Mesodermal cell (in vitro differentiated cells): Measurements from ENCODE around the gene SRGAP2B.
"Not testable (repeated sequence)": the region's sequence is repeated elsewhere in the genome, so short reads cannot be mapped to it uniquely, and the experiment has no call there.

ENCODE experiments used
- H3K27ac ChIP-seq: 2 replicates; pipeline ENCODE4 v1.7.0; 2013; ENCODE audit warnings: mild to moderate bottlenecking, low read depth, low read length, moderate library complexity; ENCODE audit not compliant: severe bottlenecking
- H3K36me3 ChIP-seq: 2 replicates; pipeline ENCODE4 v1.7.1; 2013; ENCODE audit warnings: mild to moderate bottlenecking, low read length, moderate library complexity; ENCODE audit not compliant: control insufficient read depth, insufficient read depth
- H3K4me1 ChIP-seq: one replicate; pipeline ENCODE4 v1.7.1; 2013; ENCODE audit warnings: mild to moderate bottlenecking, low read length; ENCODE audit not compliant: insufficient read depth, control insufficient read depth, poor library complexity, severe bottlenecking
- H3K4me3 ChIP-seq: 2 replicates; pipeline ENCODE4 v1.7.0; 2013; ENCODE audit warnings: low read length, control low read depth, mild to moderate bottlenecking; ENCODE audit not compliant: insufficient read depth, poor library complexity, severe bottlenecking; ENCODE audit errors: extremely low read depth
- H3K9me3 ChIP-seq: 2 replicates; pipeline ENCODE4 v1.7.1; 2013; ENCODE audit warnings: mild to moderate bottlenecking, low read length, moderate library complexity; ENCODE audit not compliant: control insufficient read depth
- WGBS, 2 experiments: methylation state at CpG; one replicate each; pipeline ENCODE4 v1.1.5; 2013; ENCODE audit warnings: missing lambda C conversion rate in 2 of 2; ENCODE audit not compliant: insufficient coverage in 2 of 2; 5-methylcytosine and 5-hydroxymethylcytosine counted together

SRGAP2B gene

DNA sequence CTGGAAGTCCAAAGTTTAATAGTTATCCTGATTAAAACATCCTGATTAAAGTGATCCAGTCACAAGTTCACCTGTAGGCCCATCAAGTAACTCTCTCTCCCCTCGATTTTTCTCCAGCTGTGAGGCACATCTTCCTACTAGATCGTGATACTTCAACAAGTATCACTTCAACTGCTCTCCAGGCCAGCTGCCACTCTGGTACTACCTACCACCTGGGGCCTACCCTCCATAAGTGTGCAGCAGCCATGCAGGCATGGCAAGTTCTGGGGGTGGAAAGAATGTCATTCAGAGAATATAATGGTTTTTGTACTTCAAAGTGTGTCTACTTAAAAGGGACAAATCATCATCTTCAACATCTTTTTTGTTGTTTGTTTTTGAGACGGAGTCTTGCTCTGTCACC, 14.9 kb downstream of the SRGAP2B start:
- not testable (repeated sequence) for H3K4me1 ChIP-seq, H3K27ac ChIP-seq, H3K36me3 ChIP-seq, H3K9me3 ChIP-seq, H3K4me3 ChIP-seq
- 92% methylated on average over 2 of the region's 3 CpGs; no CpG with 5 or more reads in 1 of the 2 experiments for WGBS, 2 experiments

DNA sequence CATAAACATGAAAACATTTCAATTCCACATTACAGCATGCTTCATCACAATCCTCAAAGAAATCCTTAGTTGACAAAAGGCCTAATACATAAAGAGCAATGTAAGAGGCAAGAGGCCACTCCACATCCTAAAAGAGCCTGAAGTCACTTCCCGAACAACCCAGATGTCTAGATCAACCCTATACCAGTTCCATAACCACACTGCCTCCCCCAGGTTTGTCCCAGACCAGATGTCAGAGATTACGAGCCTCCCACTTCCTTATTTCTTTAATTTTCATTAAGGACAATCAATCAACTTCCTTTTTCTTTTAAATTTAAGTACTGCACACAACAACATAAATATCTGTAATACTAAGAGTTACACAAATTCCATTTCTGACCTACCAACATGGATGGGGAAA, 15.4 kb downstream of the SRGAP2B start:
- H3K27ac ChIP-seq, H3K4me3 ChIP-seq, H3K4me1 ChIP-seq, H3K36me3 ChIP-seq, H3K9me3 ChIP-seq: not testable (repeated sequence)
- WGBS, 2 experiments = 100% methylated on average over 1 of the region's 2 CpGs; no CpG with 5 or more reads in 1 of the 2 experiments

- H3K4me1 ChIP-seq, H3K9me3 ChIP-seq, H3K27ac ChIP-seq, H3K4me3 ChIP-seq, H3K36me3 ChIP-seq: not testable (repeated sequence)
- WGBS, 2 experiments = no CpG with 5 or more reads among the region's 5 CpGs
Observed at GRCh38 chr1:145078787-145079370, 16.2 kb downstream of the SRGAP2B start.

DNA sequence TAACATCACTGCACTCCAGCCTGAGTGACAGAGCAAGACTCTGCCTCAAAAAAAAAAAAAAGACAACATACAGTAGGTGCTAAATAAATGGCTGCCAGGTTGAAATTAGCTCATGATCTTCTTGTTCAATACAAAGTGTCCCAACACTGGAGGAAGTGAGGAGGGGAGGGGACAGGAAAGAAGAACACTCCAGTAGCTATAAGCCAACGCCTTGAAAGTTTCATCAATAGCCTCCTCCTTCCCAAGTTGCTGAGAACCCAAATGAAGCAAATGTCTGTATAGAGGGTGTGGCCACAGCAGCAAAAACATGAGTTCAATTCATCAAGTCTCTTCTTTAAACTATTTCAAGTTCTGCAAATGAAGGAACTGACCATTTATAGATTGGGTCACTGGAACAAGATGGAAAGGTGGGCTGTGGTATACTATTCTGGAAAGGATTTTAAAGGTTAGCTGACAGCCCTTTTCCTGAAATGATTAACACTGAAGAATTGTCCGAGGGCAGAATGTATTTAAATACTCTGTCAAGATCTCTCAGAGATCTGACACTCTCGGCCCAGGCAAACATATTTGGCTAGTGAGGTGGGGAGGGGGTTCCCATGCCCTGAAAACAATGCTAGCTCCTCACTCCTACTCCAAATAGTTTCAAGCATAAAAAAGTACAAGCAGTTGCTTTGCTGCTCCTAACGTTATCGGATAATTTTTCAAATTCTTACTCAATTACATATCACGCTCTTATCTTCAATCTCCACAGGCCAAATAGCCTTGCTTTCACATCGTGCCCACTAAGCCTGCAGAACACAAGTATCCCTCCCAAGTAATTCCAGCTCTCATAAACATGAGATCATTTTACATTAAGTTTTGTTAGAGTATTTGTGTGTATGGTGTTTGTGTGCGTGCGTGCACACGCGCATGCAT, 17.0 kb downstream of the SRGAP2B start:
- not testable (repeated sequence) for H3K27ac ChIP-seq, H3K36me3 ChIP-seq, H3K4me1 ChIP-seq, H3K9me3 ChIP-seq, H3K4me3 ChIP-seq
- no CpG with 5 or more reads among the region's 11 CpGs for WGBS, 2 experiments

GRCh38 chr1:145076877-145077276, 18.3 kb downstream of the SRGAP2B start:
- H3K27ac ChIP-seq, H3K36me3 ChIP-seq, H3K4me3 ChIP-seq, H3K9me3 ChIP-seq, H3K4me1 ChIP-seq: not testable (repeated sequence)
- WGBS, 2 experiments = no CpG with 5 or more reads among the region's 3 CpGs

DNA sequence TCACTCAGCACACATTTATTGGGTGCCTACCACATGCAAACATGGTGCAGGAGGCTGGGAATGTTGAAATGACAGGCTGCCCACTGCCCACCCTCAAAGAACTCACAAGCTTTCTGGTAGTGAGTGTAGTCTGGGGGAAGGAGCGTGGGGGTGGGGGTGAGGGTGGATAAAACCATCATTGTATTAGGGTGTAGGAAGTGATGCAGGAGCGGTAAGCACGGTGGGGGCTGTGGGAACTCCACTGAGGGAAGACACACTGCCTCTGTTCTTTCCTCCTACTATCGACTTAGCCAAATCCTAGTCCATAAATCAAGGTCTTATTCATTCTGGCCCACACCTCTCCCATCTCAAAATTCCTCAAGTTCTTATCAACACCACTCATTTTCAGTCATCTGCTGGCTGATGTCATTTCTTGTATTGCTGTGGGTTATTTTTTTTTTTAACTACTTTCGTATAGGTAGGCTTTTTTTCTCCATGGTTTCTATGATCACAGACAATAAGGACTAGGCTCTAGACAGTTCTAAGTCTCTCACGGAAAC, 21.0 kb downstream of the SRGAP2B start:
- not testable (repeated sequence) for H3K4me1 ChIP-seq, H3K9me3 ChIP-seq, H3K4me3 ChIP-seq, H3K27ac ChIP-seq, H3K36me3 ChIP-seq
- no CpG with 5 or more reads among the region's 6 CpGs for WGBS, 2 experiments

DNA sequence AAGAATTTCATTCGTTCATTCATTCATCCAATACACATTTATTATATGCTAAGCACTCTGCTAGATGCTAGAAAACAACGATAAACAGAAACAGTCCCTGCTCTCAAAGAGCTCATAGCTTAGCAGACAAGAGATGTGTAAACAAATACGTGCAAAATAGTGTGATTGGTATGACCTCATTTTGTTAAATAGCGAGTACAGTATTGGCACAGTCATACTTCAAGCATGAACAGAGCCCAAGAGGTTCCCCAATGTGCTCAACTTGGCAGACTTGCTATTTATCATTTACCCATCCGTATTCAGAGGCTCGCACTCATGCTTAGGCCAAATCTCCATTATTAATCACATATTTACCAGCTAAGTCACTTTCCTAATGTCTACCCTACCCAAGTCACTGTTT, 23.6 kb downstream of the SRGAP2B start:
- H3K9me3 ChIP-seq, H3K36me3 ChIP-seq, H3K27ac ChIP-seq, H3K4me1 ChIP-seq, H3K4me3 ChIP-seq: not testable (repeated sequence)
- no CpG with 5 or more reads among the region's 6 CpGs for WGBS, 2 experiments

- H3K36me3 ChIP-seq, H3K27ac ChIP-seq, H3K9me3 ChIP-seq, H3K4me3 ChIP-seq, H3K4me1 ChIP-seq: not testable (repeated sequence)
- no CpG with 5 or more reads among the region's 10 CpGs for WGBS, 2 experiments
Observed at GRCh38 chr1:145066486-145066885, 28.6 kb downstream of the SRGAP2B start.

GRCh38 chr1:145065194-145065826, 29.8 kb downstream of the SRGAP2B start:
- not testable (repeated sequence) for H3K27ac ChIP-seq, H3K36me3 ChIP-seq, H3K9me3 ChIP-seq, H3K4me1 ChIP-seq, H3K4me3 ChIP-seq
- WGBS, 2 experiments = no CpG with 5 or more reads among the region's 5 CpGs

DNA sequence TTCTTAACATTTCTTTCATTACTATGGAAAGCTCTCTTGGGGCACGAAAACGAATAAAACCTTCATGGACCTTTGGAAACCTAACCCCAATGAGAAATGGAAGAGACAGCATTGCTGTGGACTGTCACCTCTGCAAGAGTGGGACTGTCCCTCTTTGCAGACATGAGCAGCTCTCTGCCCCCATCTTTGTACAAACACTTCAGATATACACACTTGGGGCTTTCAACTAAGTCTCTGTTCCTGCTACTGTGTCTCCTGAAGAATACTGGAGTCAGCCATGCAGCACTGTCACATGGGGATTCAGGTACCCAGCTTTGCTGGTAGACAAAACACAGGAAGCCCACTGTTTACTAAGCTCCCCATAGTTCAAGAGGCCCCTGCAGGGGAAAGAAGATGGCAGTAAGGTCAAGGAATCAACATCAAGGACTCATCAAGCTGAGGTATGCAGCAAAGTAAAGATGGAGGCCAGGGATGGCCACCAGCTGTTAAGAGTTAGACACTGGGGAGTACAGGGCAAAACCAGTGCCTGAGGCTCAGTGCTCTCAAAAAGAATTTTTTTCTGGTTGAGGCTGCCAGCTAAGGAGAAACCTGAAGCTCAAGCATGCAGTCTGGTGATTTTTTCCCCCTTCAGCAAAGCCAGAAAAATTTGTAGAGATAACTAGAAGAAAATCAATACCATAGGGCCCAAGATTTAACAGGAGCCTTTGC, 31.0 kb downstream of the SRGAP2B start:
- H3K9me3 ChIP-seq, H3K36me3 ChIP-seq, H3K4me1 ChIP-seq, H3K27ac ChIP-seq, H3K4me3 ChIP-seq: not testable (repeated sequence)
- WGBS, 2 experiments = no CpG with 5 or more reads among the region's 2 CpGs
